LNCAP (cell line): ENCODE data around the gene SELENOW.

ENCODE experiments used
- TF ChIP-seq, protein P1 (sequence below): fragments of 450-650 bp; IDR thresholded peaks from 2 replicates; pipeline ENCODE4 v1.5.1; 2017; ENCODE audit warnings: mild to moderate bottlenecking

The SELENOW gene

DNA sequence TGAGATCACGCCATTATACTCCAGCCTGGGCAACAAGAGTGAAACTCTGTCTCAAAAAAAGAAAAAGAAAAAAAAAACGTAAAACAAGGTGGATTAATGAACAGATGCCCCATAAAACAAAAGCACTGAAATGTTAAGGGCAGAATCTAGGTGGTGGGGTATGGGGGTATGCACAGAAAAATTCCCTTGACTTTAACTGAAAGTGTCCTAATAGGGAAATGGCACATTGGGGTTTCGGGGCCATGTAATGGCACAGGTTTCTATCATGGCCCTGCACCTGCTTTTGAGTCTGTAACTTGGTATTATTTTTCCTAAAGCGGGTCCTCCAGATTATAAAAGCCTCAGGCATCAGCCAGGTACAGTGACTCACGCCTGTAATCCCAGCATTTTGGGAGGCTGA lies 16.9 kb upstream of the SELENOW start:
- TF ChIP-seq, protein P1, sequence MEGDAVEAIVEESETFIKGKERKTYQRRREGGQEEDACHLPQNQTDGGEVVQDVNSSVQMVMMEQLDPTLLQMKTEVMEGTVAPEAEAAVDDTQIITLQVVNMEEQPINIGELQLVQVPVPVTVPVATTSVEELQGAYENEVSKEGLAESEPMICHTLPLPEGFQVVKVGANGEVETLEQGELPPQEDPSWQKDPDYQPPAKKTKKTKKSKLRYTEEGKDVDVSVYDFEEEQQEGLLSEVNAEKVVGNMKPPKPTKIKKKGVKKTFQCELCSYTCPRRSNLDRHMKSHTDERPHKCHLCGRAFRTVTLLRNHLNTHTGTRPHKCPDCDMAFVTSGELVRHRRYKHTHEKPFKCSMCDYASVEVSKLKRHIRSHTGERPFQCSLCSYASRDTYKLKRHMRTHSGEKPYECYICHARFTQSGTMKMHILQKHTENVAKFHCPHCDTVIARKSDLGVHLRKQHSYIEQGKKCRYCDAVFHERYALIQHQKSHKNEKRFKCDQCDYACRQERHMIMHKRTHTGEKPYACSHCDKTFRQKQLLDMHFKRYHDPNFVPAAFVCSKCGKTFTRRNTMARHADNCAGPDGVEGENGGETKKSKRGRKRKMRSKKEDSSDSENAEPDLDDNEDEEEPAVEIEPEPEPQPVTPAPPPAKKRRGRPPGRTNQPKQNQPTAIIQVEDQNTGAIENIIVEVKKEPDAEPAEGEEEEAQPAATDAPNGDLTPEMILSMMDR: no peak

DNA sequence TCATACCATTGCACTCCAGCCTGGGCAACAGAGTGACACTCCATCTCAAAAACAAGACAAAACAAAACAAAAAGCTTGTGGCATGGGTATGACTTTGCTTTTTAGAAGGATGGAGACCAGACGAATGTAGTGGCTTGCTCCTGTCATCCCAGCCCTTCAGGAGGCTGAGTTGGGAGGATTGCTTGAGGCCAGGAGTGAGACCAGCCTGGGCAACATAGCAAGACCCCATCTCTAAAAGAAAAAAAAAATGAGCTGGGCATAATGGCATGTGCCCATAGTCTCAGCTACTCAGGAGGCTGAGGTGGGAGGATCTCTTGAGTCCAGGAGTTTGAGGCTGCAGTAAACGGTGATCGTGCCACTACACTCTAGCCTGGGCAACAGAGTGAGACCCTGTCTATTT lies 16.4 kb upstream of the SELENOW start:
- TF ChIP-seq, protein P1: no peak

DNA sequence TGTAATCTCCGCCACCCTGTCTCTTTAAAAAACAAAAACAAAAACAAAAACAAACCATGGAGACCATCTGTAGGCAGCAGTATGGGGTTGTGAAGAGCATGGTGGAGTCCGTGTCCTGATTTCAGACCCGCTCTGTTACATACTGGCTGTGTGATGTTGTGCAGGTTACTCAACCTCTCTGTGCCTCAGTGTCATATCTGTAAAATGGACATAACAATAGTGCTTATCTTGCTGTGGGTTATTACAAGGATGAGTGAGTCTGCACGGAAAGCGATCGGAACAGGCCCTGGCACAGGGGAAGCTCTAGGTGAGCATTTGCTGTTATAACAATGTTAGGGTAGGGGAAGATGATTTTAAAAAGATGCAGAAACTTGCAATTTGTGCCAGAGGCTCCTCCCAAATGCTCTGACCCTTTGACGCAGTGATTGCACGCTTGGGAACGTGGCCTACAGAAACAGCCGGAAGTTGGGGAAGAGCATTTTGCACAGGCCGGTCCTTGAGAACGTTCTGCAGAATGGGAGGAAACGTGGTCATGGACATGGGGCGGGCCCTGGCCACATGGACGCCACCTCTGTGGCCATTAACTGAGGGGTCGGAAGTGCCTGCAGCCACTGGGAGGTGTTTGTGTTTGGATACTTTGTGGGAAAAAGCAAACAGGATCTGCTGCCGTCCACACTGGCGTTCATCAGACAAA lies 15.7 kb upstream of the SELENOW start:
- TF ChIP-seq, protein P1: no peak

DNA sequence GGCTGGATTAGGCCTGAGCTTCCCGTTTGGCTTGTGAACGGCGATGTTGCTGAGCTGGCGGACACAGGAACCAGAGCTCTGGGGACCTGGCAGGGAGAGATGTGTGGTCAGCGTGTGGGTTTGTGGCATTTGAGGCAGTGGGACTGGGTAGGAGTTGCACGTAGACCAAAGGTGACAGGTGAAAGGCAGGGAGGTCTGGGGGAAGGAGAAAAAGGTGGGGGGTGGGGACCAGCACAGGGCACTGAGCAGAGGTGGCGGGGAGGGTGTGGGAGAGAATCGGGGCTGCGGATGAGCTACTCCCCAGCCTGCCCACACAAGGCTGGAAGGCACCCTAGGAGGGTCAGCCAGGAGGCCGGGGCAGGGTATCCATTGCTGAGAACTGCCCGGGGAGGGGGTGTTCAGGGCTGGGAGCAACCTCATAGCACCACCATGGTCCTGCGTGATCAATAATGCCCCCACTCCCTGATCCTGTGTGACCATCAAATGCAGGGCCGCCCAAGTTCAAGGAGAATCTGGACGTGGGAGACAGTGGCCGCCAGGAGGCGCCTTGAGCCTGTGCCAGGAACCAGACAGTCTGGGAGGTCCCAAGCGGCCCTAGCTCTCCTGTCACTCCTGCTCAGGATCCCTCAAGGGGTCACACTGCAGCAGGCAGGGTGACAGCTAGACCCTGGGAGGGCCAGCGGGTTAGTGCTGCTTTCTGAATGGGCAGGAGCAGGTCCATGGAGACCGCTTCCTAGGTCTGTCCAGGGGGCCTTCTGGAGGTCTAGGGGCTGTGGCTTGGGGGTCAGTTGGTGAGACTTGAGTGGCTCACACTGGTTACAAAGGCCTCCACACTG lies 12.8 kb upstream of the SELENOW start:
- TF ChIP-seq, protein P1: peak; percentile 45

DNA sequence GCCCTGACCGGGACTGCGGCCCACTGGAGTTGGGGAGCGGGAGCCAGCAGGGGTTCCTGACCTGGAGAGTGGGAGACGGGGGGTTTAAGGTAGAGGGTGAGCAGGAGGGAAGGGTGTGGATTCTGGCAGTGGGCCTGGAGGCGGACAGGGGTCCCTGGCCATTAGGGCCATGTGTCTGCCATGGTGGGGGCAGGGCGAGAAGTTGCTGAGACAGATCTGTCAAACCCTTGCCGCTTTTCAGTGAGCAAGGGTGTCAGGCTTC lies 12.2 kb upstream of the SELENOW start:
- TF ChIP-seq, protein P1: no peak

DNA sequence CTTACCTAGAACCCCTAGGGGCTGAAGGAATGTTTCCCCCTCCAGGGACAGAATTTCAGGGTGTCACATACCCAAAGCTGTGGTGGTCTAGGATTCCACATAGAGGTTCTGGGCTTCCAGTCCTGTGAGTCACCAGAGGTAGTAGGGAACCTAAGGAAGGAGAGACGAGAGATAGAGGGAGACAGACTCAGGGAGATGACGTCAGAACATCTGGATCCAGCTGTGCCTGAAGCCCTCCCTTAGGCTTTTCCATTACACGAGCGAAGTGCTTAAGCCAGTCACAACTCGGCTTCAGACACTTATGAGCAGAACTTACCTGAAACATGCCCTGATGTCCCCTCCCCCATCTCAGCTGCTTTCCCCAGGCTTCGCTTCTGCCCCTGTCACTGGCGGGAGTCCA lies 11.8 kb upstream of the SELENOW start:
- TF ChIP-seq, protein P1: no peak

DNA sequence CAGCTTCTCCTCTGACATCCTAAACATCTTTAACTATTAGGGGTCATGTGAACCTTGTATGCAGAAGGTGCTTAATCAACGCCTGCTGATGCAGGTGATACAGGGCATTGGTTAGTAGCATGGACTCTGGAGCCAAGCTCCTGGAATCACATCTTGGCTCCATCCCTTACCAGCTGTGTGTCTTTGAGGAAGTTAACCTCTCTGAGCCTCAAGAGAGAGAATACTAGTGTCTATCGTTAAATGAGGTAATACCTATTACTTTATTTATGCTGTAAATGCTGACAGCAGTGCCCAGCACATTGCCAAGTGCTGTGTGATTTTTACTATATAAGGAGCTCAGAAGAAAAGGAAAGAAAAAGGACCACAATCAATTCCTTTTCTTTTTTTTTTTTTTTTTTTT lies 11.2 kb upstream of the SELENOW start:
- TF ChIP-seq, protein P1: no peak
